H1 (cell line): ENCODE measurements around the gene HNF1A. TPM values are rescaled to one million over a fixed set of nuclear protein-coding genes. Genes with fewer than 3 reads are reported as not detected.

ENCODE experiments used
- CREB1 ChIP-seq: IDR thresholded peaks from 2 replicates; pipeline ENCODE4 v1.6.1; 2012; ENCODE audit warnings: inconsistent platforms
- RNF2 ChIP-seq: fragments of 200-900, 300-1000 bp; sonication (generic); IDR thresholded peaks from 2 replicates; pipeline ENCODE4 v1.7.1; 2016; ENCODE audit warnings: borderline replicate concordance, low read depth, mild to moderate bottlenecking, antibody characterized with exemption, low read length; ENCODE audit not compliant: poor library complexity, severe bottlenecking; ENCODE audit errors: missing control alignments
- polyA plus RNA-seq, 7 experiments: library from polyadenylated mRNA; depleted of rRNA in 3 of 7; stranded (reverse) in 5 of 7; unstranded in 2 of 7; fragments of >200 nt in 5 of 7; fragments of 200-250 nt in 2 of 7; gene quantifications; 1 replicate in 5 of 7; 2 replicates in 1 of 7; 4 replicates in 1 of 7; pipeline versions ENCODE4 v1.2.1 to v1.2.3, GENCODE V29; 2011 to 2013; ENCODE audit warnings: missing spikeins in 2 of 7, mixed read lengths in 2 of 7
- total RNA-seq: library from RNA; stranded (reverse); fragmentation: NEBNext Ultra II Directional; extraction: Animal tissue kit (Norgen Biotek cat#: 25700); gene quantifications from 2 replicates; pipeline ENCODE4 v1.2.1, GENCODE V29; 2021

The HNF1A gene
- total and polyA plus RNA-seq, 2 of the 8 experiments (the other 6 are each of a cell fraction or from before 2014, with no cell fraction given): not detected

- no peak for TF ChIP-seq CREB1
- TF ChIP-seq RNF2: no peak
Observed at GRCh38 chr12:120940799-120941198, 37.5 kb upstream of the HNF1A start (continued).
